Stimulated activated naive CD8-positive, alpha-beta T cell treated with anti-CD3 and anti-CD28 coated beads, Interleukin-15, Interleukin-2, amounts not matched to agents 100 U/mL and 50 U/mL, for 24 hours (primary cell): ENCODE data around the gene GABARAPL2.
"Not testable (repeated sequence)": the region's sequence is repeated elsewhere in the genome, so short reads cannot be mapped to it uniquely, and the experiment has no call there.

ENCODE experiments used
- ATAC-seq: fragments of 150-1000 bp; cut with Tn5 transposase; one replicate; pipeline ENCODE4 v1.10.0; 2021
- DNase-seq: peaks from one replicate; pipeline ENCODE4 v3.0.0; 2021

Gene GABARAPL2

DNA sequence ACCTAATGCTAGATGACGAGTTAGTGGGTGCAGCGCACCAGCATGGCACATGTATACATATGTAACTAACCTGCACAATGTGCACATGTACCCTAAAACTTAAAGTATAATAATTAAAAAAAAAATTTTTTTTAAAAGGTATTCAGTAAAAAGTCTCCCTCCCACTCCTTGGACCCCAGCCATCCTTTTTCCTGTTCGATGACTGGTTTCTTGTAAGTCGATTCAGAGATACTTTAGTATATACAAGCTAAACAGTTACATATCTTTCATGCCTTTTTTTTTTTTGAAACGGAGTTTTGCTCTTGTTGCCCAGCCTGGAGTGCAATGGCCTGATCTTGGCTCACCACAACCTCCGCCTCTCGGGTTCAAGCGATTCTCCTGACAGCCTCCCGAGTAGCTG is 25.7 kb downstream of the GABARAPL2 start:
- DNase-seq, ATAC-seq: not testable (repeated sequence)

GRCh38 chr16:75593308-75593707 is 27.1 kb downstream of the GABARAPL2 start:
- DNase-seq (no peak), ATAC-seq (no peak)

DNA sequence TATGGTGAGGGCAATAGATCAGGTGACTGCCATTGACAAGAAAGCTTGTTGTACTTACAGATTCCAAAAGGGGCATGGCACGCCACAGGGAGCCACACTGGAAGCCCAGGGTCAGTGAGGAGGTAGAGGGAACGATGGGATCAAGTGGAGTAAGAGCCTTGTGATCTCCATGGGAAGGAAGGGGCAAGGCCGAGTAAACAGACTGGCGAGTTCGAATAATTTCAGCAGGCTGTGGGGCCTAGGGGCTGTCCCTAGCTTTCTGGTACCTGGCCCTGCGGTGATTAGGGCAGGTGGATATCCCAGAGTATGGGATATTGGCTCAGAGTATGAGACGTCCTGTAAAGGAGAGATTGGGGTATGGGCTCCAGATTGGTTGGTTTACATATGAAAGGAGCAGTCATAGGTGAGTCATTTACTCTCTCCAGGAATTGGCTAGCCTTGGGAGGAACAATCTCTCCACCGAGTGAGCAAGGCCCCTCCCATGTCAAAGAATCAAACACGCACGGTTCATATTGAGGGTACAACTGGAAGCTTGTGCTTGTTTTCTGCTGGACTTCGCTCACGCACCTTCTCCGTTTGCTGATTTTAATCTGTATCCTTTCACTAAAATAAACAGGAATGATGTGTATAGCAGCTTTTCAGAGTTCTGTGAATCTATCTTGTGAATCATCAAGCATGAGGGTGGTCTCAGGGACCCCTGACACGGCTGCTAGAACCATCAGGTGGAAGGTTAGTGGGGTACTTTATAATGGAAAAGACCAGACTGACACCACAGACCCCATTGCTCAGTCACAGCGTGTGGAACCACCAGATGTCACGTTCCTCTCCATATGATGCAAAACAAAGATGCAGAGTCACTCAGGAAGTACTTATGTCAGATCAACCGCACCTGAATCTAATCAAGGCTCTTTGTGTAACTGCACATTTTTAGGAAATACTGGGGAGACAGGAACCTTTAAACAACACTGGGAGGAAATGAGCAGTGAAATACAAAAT is 27.9 kb downstream of the GABARAPL2 start:
- ATAC-seq, result peak; percentile 73
- no peak for DNase-seq

DNA sequence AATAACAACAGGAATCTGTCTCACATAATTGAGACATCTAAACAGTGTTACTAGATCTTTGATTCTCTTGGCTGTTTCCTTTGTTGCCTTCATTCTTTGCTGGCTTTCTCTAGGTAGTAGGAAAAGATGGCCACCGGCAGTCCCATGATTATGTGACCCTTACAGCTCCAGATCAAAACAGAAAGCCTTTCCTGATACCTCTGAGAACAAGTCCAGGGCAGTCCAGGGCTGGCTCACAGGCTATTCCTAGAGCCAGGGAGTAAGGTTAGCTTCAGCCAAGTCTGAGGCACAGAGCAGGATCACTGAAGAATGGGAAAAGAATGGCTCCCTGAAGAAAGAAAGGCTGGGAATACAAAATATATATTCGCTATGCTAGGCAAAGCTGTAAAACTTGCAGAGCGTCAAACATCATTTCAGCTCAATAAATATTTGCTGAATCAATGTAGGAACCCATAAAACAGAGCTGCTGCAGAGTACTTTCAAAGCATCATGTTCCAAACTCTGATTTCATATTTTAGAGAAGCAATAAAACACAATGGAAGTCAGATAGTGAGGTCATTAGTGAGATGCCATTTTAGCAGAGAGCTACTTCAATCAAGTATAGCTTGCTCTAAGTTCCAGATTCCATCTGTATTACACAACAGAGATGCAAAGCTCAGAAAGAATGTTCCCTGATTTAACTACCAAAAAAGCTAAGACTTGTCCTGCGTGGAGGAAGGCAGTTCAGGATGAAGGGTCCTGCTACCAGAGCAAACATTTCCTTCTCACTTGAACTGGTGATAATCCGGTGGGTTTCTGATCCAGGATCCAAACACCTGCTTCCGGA is 33.5 kb downstream of the GABARAPL2 start:
- no peak for ATAC-seq
- no peak for DNase-seq

- no peak for DNase-seq
- no peak for ATAC-seq
These were observed 37.1 kb downstream of the GABARAPL2 start for GRCh38 chr16:75603241-75603640.

DNA sequence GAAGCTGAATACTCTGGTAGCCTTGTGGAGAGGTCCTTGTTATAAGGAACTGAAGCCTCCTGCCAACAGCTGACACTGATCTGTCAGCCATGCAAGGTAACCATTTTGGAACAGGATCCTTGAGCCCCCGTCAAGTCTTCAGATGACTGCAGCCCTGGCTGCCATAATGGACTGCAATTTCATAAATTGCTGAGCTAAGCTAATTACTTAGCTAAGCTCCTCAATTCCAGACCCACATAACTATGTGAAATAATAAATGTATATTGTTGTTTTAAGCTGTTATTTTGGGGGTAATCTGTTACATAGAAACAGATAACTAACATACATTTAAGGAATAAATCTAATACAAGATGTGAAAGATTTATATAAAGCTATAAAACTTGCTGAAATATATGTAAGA is 40.3 kb downstream of the GABARAPL2 start:
- DNase-seq, result no peak
- no peak for ATAC-seq

GRCh38 chr16:75614066-75614897 is 48.1 kb downstream of the GABARAPL2 start:
- ATAC-seq (no peak), DNase-seq (no peak)

DNA sequence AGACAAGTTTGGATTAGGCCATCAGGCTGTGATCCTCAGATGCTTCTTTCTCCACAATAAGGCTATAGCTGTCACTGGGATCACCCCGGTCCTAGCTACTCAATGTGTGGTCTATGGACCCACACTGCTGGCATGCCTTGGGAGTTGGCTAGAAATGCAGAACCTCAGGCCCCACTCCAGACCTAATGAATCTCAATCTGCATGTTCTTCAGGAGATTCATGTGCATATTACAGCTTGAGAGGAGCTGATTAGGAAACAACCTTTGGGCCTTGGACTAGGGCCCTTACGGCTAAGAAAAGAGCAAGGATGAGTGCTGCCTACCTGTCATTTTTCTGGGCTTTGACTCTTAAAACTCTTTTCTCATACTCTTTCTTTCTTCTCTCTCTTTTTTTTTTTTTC is 49.4 kb downstream of the GABARAPL2 start:
- DNase-seq, result no peak
- ATAC-seq, result no peak

DNA sequence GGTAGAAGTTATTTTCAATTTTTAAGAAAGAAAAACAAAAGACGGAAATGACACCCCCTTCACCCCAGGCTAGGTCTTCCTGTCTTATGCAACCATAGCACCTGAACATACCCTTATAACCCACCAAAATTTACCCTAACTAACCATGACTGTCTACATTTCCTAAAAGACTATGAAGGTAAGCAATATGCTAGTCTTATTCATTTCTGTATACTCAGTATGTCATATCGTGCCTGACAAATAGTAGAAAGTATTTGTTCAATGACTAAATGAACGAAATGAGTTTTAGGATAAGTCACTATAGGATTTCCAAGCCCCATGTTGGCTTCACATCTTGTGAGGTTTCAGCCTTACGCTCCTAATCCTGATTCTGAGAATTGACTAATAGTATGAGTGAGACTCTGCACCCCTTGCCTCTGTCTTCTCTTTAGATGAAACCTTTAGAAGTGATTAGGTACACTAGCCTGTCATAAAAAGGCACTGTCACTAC is 50.4 kb downstream of the GABARAPL2 start:
- no peak for DNase-seq
- peak; percentile 72 for ATAC-seq

- ATAC-seq (no peak), DNase-seq (no peak)
These were observed 50.9 kb downstream of the GABARAPL2 start for GRCh38 chr16:75617121-75617520.

GRCh38 chr16:75618780-75619179 is 52.6 kb downstream of the GABARAPL2 start:
- ATAC-seq, result no peak
- DNase-seq, result no peak

GRCh38 chr16:75620326-75621169 is 54.4 kb downstream of the GABARAPL2 start:
- ATAC-seq (peak; percentile 13), DNase-seq (peak; percentile 25)

DNA sequence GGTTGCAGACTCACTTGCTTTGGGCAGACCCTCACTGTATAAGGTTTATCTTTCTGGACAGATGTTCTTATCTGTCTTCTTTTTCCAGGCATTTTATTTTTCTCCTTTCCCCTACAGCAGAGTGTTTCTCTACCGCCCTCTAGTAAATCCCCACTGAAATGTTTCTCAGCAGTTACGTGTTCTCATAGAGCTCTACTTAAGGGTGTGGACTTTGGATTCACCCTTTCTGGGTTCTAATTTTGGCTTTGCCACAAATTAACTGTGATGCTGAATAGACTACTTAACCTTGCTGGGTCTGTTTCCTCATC is 54.9 kb downstream of the GABARAPL2 start:
- DNase-seq (no peak), ATAC-seq (no peak)

DNA sequence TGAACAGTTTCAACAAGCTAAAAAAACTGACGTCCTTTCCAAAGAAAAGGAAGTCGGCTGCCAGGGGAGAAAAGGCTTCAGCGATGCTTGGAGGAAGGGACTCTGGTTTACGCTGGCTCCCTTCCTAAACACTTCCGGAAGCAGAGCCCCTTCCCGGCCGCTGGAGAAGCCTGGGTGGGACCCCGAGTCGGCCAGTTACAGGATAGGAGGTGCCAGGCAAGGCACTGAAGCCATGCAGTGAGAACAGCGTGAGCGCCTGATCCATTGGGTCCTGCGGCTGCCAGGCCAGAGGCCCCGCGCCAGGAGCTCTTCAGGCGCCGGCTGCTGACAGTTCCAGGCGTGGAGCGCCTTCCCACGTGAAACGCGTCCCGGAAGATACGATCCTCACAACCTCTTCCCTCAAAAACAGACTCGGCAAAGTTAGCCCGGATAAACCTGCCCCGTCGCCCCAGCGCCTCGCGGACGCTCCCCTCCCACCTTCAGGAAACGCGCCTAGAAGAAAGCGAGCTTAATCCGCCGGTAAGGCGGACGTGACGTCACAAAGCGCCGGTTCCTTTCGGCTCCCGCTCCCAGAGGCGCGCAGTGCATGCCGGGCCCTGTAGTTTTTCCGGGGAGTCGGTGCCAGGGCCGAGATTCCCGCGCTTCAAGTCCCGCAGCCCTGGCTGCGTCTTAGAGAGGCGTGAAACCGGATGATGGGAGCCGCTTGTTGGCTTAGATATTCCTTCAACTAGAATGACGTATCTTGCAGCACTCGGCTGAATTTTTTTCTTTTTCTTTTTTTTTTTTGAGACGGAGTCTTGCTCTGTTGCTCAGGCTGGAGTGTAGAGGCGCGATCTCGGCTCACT is 56.8 kb downstream of the GABARAPL2 start, which contains the start of gene ADAT1:
TSS of gene ADAT1 (minus strand) at position 521 of the 845 bp plus-strand sequence. CDS start 2,482 bp downstream, outside the sequence.
- ATAC-seq, result peak; percentile 97
- peak; percentile 97 for DNase-seq

DNA sequence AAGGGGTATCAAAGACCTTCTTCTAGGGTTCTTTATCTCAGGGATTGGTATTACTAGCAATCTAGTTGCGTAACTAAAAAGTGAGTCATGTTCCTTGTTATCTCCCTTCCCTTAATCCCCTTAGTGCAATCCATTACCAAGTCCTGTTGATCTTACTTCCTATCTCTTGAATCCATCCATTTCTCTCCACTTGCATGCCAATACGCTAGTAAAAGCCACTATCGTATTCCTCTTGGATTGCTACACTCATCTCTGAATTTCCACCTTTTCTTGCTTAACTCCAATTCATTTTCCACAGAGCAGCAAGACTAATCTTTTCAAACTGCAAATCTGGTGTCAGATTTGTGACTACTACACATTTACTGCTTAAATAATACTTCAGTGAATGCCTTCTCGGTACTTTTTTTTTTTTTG is 58.7 kb downstream of the GABARAPL2 start:
- ATAC-seq, result no peak
- DNase-seq, result no peak

DNA sequence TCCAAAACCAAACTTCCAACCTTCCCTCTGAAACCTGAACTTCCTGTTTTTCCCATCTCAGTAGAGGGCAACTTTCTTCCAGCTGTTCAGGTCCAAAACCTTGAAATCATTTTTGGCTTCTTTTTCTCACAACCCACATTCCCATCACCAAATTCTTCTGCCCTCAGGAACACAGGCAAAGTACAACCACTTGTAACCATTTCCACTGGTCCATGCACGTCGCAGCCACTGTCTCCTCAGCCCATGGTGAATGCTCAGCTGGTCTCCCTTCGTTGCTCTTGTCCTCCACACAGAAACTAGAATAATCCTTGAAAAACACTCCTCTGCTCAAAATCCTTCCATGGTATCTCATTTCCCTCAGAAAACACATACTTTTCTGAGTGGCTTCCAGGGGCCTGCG is 60.6 kb downstream of the GABARAPL2 start:
- ATAC-seq (no peak), DNase-seq (no peak)
